Activated CD8-positive, alpha-beta memory T cell treated with anti-CD3 and anti-CD28 coated beads for 48 hours (primary cell): ENCODE results near the gene IL4R.
"Not testable (repeated sequence)": the region's sequence is repeated elsewhere in the genome, so short reads cannot be mapped to it uniquely, and the experiment has no call there.

Experiments used
- DNase-seq, 3 experiments: peaks; one replicate each; pipeline ENCODE4 v3.0.0-alpha.2; 2020; ENCODE audit warnings: low read depth in 2 of 3, low spot score in 2 of 3

Gene IL4R

GRCh38 chr16:27377666-27378485 is 64.1 kb downstream of the IL4R start:
- DNase-seq, result no peak

GRCh38 chr16:27378871-27379481 is 65.2 kb downstream of the IL4R start:
- no peak for DNase-seq

DNA sequence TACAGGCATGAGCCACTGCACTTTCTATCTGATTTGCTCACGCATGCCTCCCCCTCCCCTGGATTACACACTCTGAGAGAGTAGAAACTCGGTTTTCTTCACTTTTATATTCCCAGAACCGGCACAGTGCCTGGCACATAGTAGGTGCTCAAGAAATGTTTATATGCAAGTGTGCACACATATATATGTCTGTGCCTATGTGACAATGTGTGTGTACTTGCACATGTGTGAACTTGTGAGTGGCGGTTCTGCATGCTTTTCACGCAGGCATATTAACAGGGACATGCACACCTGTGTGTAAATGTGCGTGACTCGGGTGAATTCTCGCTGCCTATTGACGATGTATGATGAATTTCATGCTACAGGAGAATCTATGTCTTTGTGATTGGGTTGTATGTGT is 66.1 kb downstream of the IL4R start:
- DNase-seq, result no peak

GRCh38 chr16:27381236-27381635 is 67.5 kb downstream of the IL4R start:
- DNase-seq, result no peak

DNA sequence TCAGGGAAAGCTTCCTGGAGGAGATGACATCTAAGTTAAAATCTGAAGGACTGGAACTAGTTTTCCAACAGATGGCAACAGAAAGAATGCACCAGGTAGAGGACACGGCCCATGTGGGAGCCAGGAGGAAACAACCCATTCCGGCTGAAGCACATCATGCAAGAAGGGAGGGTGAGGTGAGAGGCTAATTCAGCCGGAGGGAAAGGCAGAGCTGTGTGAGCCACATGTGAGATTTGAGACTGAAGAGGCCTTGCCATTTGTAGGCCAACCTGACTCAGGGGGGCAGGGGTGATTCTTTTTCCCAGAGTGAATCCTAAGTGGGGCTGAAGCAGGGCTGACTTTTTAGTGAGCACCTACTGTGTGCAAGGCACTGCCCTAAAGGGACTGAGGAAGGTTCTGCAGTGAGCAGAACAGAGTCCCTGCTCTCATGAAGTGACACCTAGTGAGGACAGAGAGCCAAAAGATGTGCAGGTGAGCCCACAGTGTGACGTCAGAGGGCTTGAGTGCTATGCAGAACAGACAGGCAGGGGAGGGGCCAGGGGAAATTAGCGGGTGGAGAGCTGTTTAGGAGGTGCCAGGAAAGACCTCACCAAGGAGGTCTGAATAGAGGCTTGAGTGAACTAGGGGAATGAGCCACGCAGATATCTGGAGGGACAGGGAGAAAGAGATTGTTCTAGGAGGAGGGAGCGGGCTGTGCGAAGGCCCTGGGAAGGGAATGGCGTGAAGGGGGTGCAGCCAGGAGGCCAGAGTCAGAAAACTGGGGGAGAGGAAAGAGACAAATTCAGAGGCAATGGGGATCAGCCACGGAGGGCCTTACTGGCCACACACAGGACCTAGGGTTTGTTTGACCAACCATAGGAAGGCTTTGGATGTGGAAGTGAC is 68.4 kb downstream of the IL4R start:
- DNase-seq, result no peak

- no peak for DNase-seq
These were observed 69.9 kb downstream of the IL4R start for GRCh38 chr16:27383556-27384243.

- DNase-seq, result no peak
These were observed 70.7 kb downstream of the IL4R start for GRCh38 chr16:27384425-27384824.

- no peak for DNase-seq
These were observed 71.6 kb downstream of the IL4R start for GRCh38 chr16:27385398-27385797.

DNA sequence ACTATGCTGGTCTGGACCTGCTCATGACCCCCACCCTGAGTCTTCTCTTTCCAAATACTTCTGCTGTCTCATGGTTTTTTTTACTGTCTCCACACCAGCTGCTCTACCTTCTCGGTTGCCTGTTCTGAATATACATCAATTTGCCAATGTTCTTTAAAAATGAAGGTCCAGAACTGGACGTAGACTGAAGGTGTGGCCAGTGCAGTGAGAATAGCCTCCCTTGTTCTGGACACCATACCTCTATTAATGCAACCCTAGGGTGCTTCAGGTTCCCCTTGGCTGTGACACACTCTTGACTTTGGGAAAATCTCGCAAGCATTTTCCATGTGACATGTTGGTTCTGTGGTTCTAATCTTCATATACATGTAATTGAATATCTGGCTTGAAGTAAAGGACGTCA is 72.9 kb downstream of the IL4R start:
- DNase-seq, result no peak

DNA sequence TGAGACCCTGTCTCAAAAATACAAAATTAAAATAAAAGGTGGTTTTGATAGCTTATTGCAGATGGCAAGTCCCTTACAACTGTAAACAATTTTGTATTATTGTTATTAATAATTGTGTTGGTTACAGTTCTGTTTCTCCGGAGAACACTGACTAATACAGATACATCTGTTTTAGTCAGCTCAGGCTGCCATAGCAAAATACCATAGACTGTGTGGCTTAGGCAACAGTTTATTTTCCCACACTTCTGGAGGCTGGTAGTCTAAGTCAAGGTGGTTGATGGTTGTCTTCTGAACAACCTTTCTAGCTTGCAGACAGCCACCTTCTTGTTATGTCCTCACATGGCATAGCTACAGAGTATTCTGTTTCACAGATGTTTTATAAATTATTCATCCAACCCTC is 74.0 kb downstream of the IL4R start:
- DNase-seq, result no peak

DNA sequence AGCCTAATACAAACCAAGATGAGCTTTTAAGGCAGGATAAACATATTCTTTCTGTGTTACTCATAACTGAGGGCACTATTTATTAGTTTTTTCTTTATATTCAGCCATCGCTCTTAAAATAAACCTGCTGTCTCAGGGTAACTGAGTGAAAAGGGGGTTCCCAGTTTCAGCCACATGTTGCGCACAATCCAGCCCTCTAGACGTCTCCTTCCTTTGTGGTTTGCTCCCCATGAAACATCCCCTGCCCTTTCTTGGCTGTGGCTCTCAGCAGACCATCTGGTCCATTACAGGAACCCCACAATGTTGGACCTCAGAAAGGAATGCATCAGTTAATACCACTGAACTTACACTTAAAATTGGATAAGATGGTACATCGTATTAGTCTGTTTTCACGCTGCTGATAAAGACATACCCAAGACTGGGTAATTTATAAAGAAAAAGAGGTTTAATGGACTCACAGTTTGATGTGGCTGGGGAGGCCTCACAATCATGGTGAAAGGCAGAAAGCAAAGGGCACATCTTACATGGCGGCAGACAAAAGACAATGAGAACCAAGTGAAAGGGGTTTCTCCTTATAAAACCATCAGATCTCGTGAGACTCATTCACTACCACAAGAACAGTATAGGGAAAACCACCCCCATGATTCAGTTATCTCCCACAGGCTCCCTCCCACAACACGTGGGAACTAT is 75.6 kb downstream of the IL4R start:
- DNase-seq, result no peak

DNA sequence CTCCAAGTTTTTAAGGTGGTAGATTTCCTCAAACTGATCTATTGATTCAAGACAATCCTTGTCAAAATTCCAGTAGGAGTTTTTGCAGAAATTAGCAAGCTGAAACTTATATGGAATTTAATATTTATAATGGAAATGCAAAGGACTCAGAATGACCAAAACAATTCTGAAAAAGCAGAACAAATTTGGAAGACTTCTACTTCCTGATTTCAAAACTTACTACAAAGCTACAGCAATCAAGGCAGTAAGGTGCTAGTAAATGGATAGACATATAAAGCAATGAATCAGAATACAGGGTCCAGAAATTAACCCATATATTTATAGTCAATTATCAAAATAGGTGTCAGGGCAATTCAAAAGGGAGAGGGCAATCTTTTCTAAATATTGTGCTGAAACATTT is 76.4 kb downstream of the IL4R start:
- no peak for DNase-seq

- no peak for DNase-seq
These were observed 78.9 kb downstream of the IL4R start for GRCh38 chr16:27392671-27393070.

DNA sequence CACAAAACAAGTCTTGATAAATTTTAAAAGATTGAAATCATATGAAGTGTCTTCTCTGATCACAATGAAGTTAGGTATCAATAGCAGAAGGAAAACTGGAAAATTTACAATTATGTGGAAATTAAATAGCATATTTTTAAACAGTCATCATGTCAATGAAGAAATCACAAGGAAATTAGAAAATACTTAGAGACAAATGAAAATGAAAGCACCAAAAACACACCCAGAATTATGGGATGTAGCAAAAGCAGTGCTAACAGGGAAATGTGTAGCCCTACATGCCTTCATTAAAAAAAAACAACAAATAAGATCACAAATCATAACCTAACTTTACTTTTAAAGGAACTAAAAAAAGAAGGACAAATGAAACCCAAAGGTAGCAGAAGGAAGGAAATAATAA is 80.7 kb downstream of the IL4R start:
- DNase-seq, result no peak

- DNase-seq, result not testable (repeated sequence)
These were observed 84.6 kb downstream of the IL4R start for GRCh38 chr16:27398341-27398893.

DNA sequence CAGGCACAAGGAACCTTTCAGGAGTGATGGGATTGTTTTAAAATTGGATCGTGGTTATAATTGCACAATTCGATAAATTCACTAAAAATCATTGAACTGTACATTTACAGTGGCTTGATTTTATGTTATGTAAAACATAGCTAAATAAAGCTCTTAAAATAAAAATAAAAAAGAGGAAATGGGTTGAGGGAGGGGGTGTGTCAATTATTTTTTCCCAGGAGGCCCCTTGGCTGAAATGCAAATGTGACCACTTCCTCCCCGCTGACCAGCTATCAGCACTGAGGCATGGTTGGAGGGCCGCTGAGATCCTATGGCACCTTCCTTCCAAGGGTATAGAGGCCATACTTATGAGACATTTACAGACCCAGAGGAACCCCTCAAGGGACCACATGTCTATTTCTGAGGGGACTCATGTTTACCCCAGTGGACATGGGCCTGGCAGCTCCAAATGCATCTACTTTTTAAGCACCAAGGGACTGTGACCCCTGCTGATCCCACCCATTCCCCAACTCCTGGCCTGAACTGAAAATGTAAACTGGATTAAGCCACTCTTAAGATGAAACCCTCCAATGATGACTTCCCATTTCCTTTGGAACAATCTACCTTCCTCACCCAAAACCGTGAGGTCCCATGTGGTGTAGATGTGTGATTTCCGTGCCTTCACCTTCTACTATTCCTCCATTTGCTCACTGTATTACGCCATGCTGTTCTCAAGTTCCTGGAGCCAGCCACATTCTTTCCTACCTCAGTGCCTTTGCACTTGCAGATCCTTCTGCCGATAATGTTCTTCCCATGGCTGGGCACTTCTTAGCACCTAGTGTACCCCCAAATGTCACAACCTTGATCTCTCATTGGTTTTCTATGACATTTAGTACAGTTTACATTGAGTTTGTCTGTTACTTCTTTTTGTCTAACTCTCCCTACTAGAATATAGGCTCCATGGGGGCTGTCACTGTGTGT is 85.4 kb downstream of the IL4R start:
- no peak for DNase-seq

- DNase-seq, result no peak
These were observed 86.2 kb downstream of the IL4R start for GRCh38 chr16:27399969-27400368.

GRCh38 chr16:27400751-27401620 is 87.2 kb downstream of the IL4R start:
- no peak for DNase-seq
